PC-3 (cell line): ENCODE data around the gene MAML3. TPM values are rescaled to one million over a fixed set of nuclear protein-coding genes. Genes with fewer than 3 reads are reported as not detected.

Source experiments
- ATAC-seq: fragments of 200-7000 bp; cut with Tn5 transposase; 2 replicates; pipeline ENCODE4 v1.9.1; 2020; ENCODE audit warnings: mild to moderate bottlenecking, moderate library complexity
- BruUV-seq: library from RNA; stranded (reverse); fragments of 400-500 nt; replicated peaks from 2 replicates; lab custom pipeline; 2021; lab: Mats Ljungman, UMichigan
- CTCF ChIA-PET: fragments of 300-600 bp; sonication (Branson Sonifier 250); formaldehyde crosslinking; loops from one replicate; lab custom pipeline; 2022; ENCODE audit warnings: antibody characterized with exemption; lab: Charles Lee
- POLR2A ChIA-PET: fragments of 300-600 bp; sonication (Branson Sonifier 250); formaldehyde crosslinking; loops from one replicate; lab custom pipeline; 2022; ENCODE audit warnings: antibody characterized with exemption; ENCODE audit not compliant: unreplicated experiment; lab: Charles Lee
- DNase-seq: peaks from one replicate; pipeline ENCODE4 v3.0.0-alpha.2; 2015
- H2AFZ ChIP-seq: fragments of 300-600 bp; sonication (generic); 2 replicates; pipeline ENCODE4 v1.6.0; 2016; ENCODE audit warnings: antibody characterized with exemption, low read length
- H3F3A ChIP-seq: fragments of 300-600 bp; sonication (generic); one replicate; pipeline ENCODE4 v1.6.0; 2017; ENCODE audit warnings: antibody characterized with exemption, low read length, control low read depth, mild to moderate bottlenecking; ENCODE audit not compliant: unreplicated experiment
- H3K27ac ChIP-seq: fragments of 300-600 bp; sonication (generic); 2 replicates; pipeline ENCODE4 v1.5.1; 2016; ENCODE audit warnings: mild to moderate bottlenecking, low read length
- H3K27me3 ChIP-seq: fragments of 300-600 bp; sonication (generic); 2 replicates; pipeline ENCODE4 v1.6.1; 2016; ENCODE audit warnings: low read length, mixed read lengths
- H3K36me3 ChIP-seq: fragments of 300-600 bp; sonication (generic); 2 replicates; pipeline ENCODE4 v1.6.1; 2016; ENCODE audit warnings: low read depth, mixed run types, low read length, mixed read lengths
- H3K4me1 ChIP-seq: fragments of 300-600 bp; sonication (generic); 2 replicates; pipeline ENCODE4 v1.5.1; 2016; ENCODE audit warnings: low read length; ENCODE audit not compliant: insufficient read depth
- H3K4me2 ChIP-seq: fragments of 300-600 bp; sonication (generic); 2 replicates; pipeline ENCODE4 v1.6.0; 2016; ENCODE audit warnings: low read length
- H3K4me3 ChIP-seq: fragments of 300-600 bp; sonication (generic); 2 replicates; pipeline ENCODE4 v1.5.1; 2016; ENCODE audit warnings: mild to moderate bottlenecking, low read length, mixed read lengths
- H3K79me2 ChIP-seq: fragments of 300-600 bp; sonication (generic); 2 replicates; pipeline ENCODE4 v1.6.1; 2017; ENCODE audit warnings: low read length, mixed read lengths
- H3K9ac ChIP-seq: fragments of 300-600 bp; sonication (generic); 2 replicates; pipeline ENCODE4 v1.6.0; 2016; ENCODE audit warnings: mild to moderate bottlenecking, low read length
- H3K9me2 ChIP-seq: fragments of 300-600 bp; sonication (generic); replicated peaks from 2 replicates; pipeline ENCODE4 v1.6.1; 2016; ENCODE audit warnings: mixed run types, low read length, mixed read lengths
- H3K9me3 ChIP-seq: fragments of 300-600 bp; sonication (generic); 2 replicates; pipeline ENCODE4 v1.6.1; 2016; ENCODE audit warnings: low read length, mixed read lengths
- H4K20me1 ChIP-seq: fragments of 300-600 bp; sonication (generic); 2 replicates; pipeline ENCODE4 v1.6.1; 2016; ENCODE audit warnings: low read length, mixed read lengths
- CTCF ChIP-seq: fragments of 300-600 bp; sonication (generic); conservative IDR thresholded peaks from 2 replicates; pipeline ENCODE4 v1.5.1; 2017; ENCODE audit warnings: antibody characterized with exemption, low read depth, mild to moderate bottlenecking, low read length
- EZH2 ChIP-seq: fragments of 300-600 bp; sonication (generic); IDR thresholded peaks from one replicate; pipeline ENCODE4 v1.6.1; 2017; ENCODE audit warnings: antibody characterized with exemption, mild to moderate bottlenecking, low read length; ENCODE audit not compliant: unreplicated experiment
- EZH2phosphoT487 ChIP-seq: fragments of 300-600 bp; sonication (generic); IDR thresholded peaks from 2 replicates; pipeline ENCODE4 v1.6.1; 2018; ENCODE audit warnings: mild to moderate bottlenecking, antibody characterized with exemption, low read length, borderline replicate concordance
- intact Hi-C: fragments of 100-400 bp; cut with micrococcal nuclease; formaldehyde crosslinking; loops from 2 replicates; pipeline ENCODE4 v1.9.0; 2023
- total RNA-seq: library from RNA; depleted of rRNA; stranded (reverse); fragments of >200 nt; gene quantifications from 2 replicates; pipeline ENCODE4 v1.2.3, GENCODE V29; 2014

MAML3 gene
- total RNA-seq, 1 experiment from 2014 or later, result 4.3 TPM

GRCh38 chr4:139711461-139711860 lies 442.5 kb downstream of the MAML3 start:
- no peak overlapping the region for H3K27ac ChIP-seq
- no peaks in the 10 kb centered on the region for H3K36me3 ChIP-seq
- H4K20me1 ChIP-seq, result no peaks in the 10 kb centered on the region
- H3K4me1 ChIP-seq, result no peaks in the 10 kb centered on the region
- H3K4me2 ChIP-seq, result no peak overlapping the region
- H3K27me3 ChIP-seq, result no peaks in the 10 kb centered on the region
- CTCF ChIA-PET, result no interaction called here
- TF ChIP-seq EZH2phosphoT487, result no peak
- no peak for TF ChIP-seq CTCF
- TF ChIP-seq EZH2, result no peak
- H3K79me2 ChIP-seq, result no peaks in the 10 kb centered on the region
- H3K9ac ChIP-seq, result no peak overlapping the region
- H3K4me3 ChIP-seq, result no peak overlapping the region
- H3K9me2 ChIP-seq, result no peaks in the 10 kb centered on the region
- POLR2A ChIA-PET, result no interaction called here
- H3K9me3 ChIP-seq, result no peaks in the 10 kb centered on the region
- H3F3A ChIP-seq, result no peaks in the 10 kb centered on the region
- ATAC-seq, result no peak
- no peak for DNase-seq
- BruUV-seq, result no TSS peak
- no peak overlapping the region for H2AFZ ChIP-seq
- intact Hi-C loops, result no loop called here

- TF ChIP-seq EZH2phosphoT487 (no peak), CTCF (no peak), EZH2 (no peak)
- CTCF ChIA-PET, result no interaction called here
- BruUV-seq, result no TSS peak
- H3K27ac ChIP-seq, result no peak overlapping the region
- H3K9ac ChIP-seq, result no peak overlapping the region
- intact Hi-C loops, result no loop called here
- DNase-seq (no peak), ATAC-seq (no peak)
- no peaks in the 10 kb centered on the region for H3F3A ChIP-seq
- no peaks in the 10 kb centered on the region for H3K9me3 ChIP-seq
- H4K20me1 ChIP-seq, result no peaks in the 10 kb centered on the region
- no peaks in the 10 kb centered on the region for H3K27me3 ChIP-seq
- no peaks in the 10 kb centered on the region for H3K4me1 ChIP-seq
- H3K4me2 ChIP-seq, result no peak overlapping the region
- H2AFZ ChIP-seq, result no peak overlapping the region
- no peak overlapping the region for H3K4me3 ChIP-seq
- no peaks in the 10 kb centered on the region for H3K9me2 ChIP-seq
- H3K79me2 ChIP-seq, result no peaks in the 10 kb centered on the region
- POLR2A ChIA-PET, result no interaction called here
- no peaks in the 10 kb centered on the region for H3K36me3 ChIP-seq
Observed at GRCh38 chr4:139710073-139710472, 443.9 kb downstream of the MAML3 start.

DNA sequence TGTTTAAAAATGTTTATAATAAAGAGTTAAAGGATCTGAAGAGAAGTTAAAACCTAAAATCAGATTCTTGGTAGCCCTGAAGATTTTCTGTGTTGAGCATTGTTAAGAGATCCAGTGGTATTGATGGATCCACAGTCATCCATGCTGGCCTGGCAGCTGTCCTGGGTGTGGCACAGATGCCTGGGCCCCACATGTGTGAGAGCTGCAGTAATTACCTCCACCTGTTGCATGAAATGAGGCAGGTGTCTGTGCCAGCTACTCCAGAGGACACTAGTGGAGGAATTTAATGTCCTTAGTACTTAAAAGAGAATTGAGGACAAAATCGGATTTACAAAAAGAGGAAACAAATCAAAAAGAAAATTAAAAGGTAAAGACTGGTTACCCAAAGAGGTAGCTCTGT lies 444.3 kb downstream of the MAML3 start:
- intact Hi-C loops, result loop anchor here (5.0 kb wide), 1 partner anchor 52 kb away; no protein-coding TSS in a partner anchor
- Histone ChIP-seq H2AFZ (no peak overlapping the region), H3K9me3 (no peaks in the 10 kb centered on the region), H4K20me1 (no peaks in the 10 kb centered on the region), H3F3A (no peaks in the 10 kb centered on the region), H3K36me3 (no peaks in the 10 kb centered on the region), H3K4me3 (no peak overlapping the region), H3K4me2 (no peak overlapping the region), H3K79me2 (no peaks in the 10 kb centered on the region), H3K9me2 (no peaks in the 10 kb centered on the region), H3K27ac (no peak overlapping the region), H3K9ac (no peak overlapping the region), H3K4me1 (no peaks in the 10 kb centered on the region), H3K27me3 (no peaks in the 10 kb centered on the region)
- ChIA-PET POLR2A (no interaction called here), CTCF (no interaction called here)
- no peak for DNase-seq
- TF ChIP-seq CTCF, result no peak
- TF ChIP-seq EZH2phosphoT487, result no peak
- TF ChIP-seq EZH2, result no peak
- no TSS peak for BruUV-seq
- ATAC-seq, result no peak
